Immature natural killer cell (primary cell): ENCODE results near the gene TADA3. TPM values are rescaled to one million over a fixed set of nuclear protein-coding genes. Genes with fewer than 3 reads are reported as not detected.
A peak's percentile ranks its signal among the peaks of the same experiment; 100 is the strongest.
"Not testable (repeated sequence)": the region's sequence is repeated elsewhere in the genome, so short reads cannot be mapped to it uniquely, and the experiment has no call there.

Source experiments
- DNase-seq, 3 donors: peaks; one replicate each; pipeline ENCODE4 v3.0.0; 2022; ENCODE audit warnings: mixed read lengths in 1 of 3
- H3K27ac Mint-ChIP-seq, 6 donors: one replicate each; pipeline ENCODE4 v1.8.0; 2020; ENCODE audit warnings: mixed read lengths in 6 of 6, mild to moderate bottlenecking in 5 of 6, inconsistent platforms in 4 of 6, moderate library complexity in 3 of 6
- H3K27me3 Mint-ChIP-seq, 3 donors: one replicate each; pipeline ENCODE4 v1.8.0; 2020 to 2021; ENCODE audit warnings: low read depth in 3 of 3, mild to moderate bottlenecking in 3 of 3, mixed read lengths in 3 of 3, moderate library complexity in 3 of 3, inconsistent platforms in 1 of 3
- H3K36me3 Mint-ChIP-seq, 3 donors: one replicate each; pipeline ENCODE4 v1.8.0; 2020; ENCODE audit warnings: mixed read lengths in 3 of 3, inconsistent platforms in 2 of 3, mild to moderate bottlenecking in 2 of 3
- H3K4me1 Mint-ChIP-seq, 2 donors: one replicate each; pipeline ENCODE4 v1.8.0; 2020; ENCODE audit warnings: inconsistent platforms in 2 of 2, mild to moderate bottlenecking in 2 of 2, mixed read lengths in 2 of 2, moderate library complexity in 1 of 2
- H3K4me3 Mint-ChIP-seq, 5 donors: one replicate each; pipeline ENCODE4 v1.8.0; 2020; ENCODE audit warnings: mild to moderate bottlenecking in 5 of 5, mixed read lengths in 5 of 5, inconsistent platforms in 3 of 5, moderate library complexity in 3 of 5
- H3K9me3 Mint-ChIP-seq, 6 donors: one replicate each; pipeline ENCODE4 v1.8.0; 2020; ENCODE audit warnings: mild to moderate bottlenecking in 6 of 6, mixed read lengths in 6 of 6, inconsistent platforms in 4 of 6, moderate library complexity in 3 of 6
- polyA plus RNA-seq, 3 donors: library from polyadenylated mRNA; unstranded; fragments of 300-500 nt; fragmentation: Illumina TruSeq; gene quantifications; one replicate each; pipeline ENCODE4 v1.2.3, GENCODE V29; 2021

TADA3 gene
- polyA plus RNA-seq, 3 donors from 2014 or later, result 58.1 to 121 (median 73.6) TPM

DNA sequence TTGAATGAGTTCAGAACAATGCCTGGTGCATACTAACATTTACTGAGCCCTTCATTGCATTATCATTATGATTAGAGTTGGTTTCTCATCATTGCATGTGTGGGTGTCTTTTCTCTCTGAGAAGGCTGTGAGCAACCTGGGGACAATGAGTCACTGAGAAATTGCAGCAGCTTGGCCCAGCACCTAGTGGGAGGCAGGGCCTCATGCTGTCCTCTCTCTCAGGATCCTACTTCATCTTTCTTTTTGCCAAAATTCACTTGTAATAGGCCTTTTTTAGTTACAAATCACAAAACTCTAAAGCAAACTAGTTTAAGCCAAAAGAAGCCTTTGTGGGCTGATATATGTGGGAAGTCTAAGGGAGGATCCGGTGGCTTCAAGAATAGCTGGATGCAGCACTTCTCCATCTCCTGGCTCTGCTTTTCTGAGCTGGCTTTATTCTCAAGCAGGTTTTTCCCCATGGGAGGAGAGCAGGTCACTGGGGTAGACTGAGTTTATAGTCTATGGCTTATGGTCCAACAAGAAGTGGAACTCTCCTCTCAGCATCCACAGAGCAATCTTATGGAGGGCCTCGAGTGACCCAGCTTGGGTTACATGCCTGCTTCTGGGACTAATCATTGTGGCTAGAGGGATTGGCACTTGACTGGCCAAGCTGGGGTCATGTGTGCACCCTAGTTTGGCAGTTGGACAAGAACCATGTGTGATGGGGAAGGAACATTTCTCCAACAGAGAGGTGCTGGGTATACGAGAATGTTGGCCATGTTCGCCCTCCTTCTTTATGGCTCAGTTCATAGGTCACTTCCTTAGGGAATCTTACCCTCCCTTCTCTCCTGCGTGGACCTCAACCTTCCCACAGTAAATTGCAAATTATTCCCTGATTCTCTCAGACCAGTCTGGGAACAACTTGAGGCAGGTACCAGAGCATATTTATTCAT is 13.9 kb downstream of the TADA3 start:
- Mint-ChIP-seq H3K4me3 (peak overlapping the region; percentile 27 to 69 (median 64)), H3K27ac (peak overlapping the region; percentile 47 to 96 (median 92)), H3K9me3 (no peaks in the 10 kb centered on the region), H3K4me1 (peaks cover 51 to 63% of the 10 kb centered on the region in 2 donors), H3K36me3 (peaks cover 0 to 15% (median 4%) of the 10 kb centered on the region in 3 donors), H3K27me3 (peaks cover 4 to 9% (median 6%) of the 10 kb centered on the region in 3 donors)
- DNase-seq, result no peak

DNA sequence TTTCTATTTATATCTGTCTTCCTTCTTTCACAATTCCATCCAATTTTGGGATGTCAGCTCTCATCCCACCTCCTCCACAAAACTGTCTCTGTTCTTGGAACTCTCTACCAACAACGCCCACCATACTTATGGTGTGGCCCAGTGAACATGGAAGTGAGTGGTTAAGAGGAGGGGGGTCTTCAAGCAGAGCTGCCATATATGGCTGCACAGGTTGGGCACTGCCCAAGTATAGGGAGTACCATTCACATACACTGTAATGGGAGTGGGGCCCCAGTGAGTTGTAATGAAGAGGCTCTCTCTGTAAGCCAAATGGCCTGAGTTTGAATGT is 14.6 kb downstream of the TADA3 start:
- no peak for DNase-seq
- Mint-ChIP-seq H3K27me3 (peaks cover 4 to 9% (median 6%) of the 10 kb centered on the region in 3 donors), H3K4me1 (peaks cover 49 to 59% of the 10 kb centered on the region in 2 donors), H3K4me3 (no peak overlapping the region), H3K27ac (no peak overlapping the region), H3K36me3 (peaks cover 0 to 9% (median 5%) of the 10 kb centered on the region in 3 donors), H3K9me3 (no peaks in the 10 kb centered on the region)

DNA sequence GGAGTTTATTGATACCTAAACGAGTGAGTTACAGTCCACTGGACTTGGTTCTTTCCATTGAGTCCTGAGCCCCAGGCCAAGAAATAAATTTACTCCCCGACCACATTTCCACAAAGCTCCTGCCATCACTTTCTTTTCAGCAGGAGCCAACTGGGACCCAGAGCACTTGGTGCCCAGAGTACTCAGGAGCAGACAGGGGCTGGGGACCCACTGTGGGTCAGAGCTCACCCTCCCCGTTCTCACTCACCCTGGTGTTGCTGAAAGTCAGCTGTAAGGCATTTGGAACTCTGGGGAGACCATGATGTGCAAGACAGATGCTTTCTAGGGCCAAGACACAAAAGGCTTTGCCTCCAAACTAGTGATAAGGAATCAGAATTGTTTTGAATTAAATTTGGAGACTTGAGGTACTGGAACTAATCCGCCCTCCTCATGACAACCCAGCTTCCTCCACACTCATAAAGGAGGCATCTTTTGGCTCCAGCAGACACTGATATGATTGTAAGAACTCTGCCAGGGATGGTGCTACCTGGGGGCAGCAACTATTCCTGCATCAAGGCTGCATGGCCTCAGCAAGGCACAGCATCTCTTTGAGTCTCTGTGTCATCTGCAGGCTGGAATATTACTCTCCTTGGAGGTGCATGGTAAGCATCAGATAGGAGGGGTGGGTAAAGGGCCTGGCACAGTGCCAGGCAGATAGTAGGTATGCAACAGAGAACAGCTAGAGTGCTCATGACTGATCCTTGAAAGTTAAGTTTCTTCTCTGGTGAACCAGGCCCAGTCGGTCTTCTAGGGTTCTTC is 15.2 kb downstream of the TADA3 start:
- peak overlapping the region in 2 of 6 donors; percentile 29 to 85 for H3K27ac Mint-ChIP-seq
- no peak for DNase-seq
- no peak overlapping the region for H3K4me3 Mint-ChIP-seq
- H3K36me3 Mint-ChIP-seq, result peaks cover 0 to 11% (median 4%) of the 10 kb centered on the region in 3 donors
- peaks cover 43 to 53% of the 10 kb centered on the region in 2 donors for H3K4me1 Mint-ChIP-seq
- H3K9me3 Mint-ChIP-seq, result no peaks in the 10 kb centered on the region
- peaks cover 4 to 9% (median 6%) of the 10 kb centered on the region in 3 donors for H3K27me3 Mint-ChIP-seq

DNA sequence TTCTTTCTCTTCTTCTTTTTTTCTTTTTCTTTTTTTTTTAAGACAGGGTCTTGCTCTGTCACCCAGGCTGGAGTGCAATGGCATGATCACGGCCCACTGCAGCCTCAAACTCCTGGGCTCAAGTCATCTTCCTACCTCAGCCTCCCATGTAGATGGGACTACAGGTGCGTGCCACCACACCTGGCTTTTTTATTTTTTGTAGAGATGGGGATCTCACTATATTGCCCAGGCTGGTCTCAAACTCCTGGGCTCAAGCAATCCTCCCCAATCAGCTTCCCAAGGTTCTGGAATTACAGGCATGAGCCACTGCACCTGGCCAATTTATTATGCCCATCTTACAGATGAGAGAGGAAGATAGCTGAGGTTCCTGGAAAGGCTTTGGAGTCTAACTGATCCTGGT is 21.3 kb downstream of the TADA3 start:
- DNase-seq, H3K27ac Mint-ChIP-seq, H3K9me3 Mint-ChIP-seq, H3K27me3 Mint-ChIP-seq: not testable (repeated sequence)
- peak overlapping the region; percentile 49 to 74 (median 72) for H3K4me3 Mint-ChIP-seq
- peaks cover 41 to 43% of the 10 kb centered on the region in 2 donors for H3K4me1 Mint-ChIP-seq
- H3K36me3 Mint-ChIP-seq, result peaks cover 0 to 12% (median 0%) of the 10 kb centered on the region in 3 donors

DNA sequence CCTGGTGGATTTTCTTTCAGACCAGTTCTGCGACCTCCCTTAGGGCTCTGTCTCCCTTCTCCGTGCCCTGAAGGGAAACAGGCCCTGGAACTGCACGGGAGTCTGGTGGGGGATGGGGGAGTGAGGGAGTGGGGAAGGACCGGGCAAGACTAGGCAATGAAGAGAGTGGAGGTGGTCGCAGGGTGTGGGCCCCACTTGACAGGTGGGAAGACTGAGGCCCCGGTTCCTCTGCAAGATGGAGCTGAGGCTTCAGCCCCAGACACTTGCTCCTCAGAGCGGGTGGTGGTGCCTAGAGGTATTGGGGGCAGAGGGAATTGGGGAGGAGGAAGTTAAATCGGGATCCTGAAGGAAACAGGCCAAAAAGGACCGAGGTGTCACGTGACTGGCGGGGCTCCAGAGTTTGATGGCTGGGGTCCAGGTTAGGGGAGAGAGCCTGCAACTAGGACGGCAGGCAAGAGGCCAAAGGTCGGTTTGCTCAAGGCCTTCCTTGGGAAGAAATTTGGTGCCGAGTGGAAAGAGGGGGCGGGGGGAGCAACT is 21.9 kb downstream of the TADA3 start:
- no peaks in the 10 kb centered on the region for H3K9me3 Mint-ChIP-seq
- peak overlapping the region in 2 of 6 donors; percentile 35 to 45 for H3K27ac Mint-ChIP-seq
- peaks cover 41 to 43% of the 10 kb centered on the region in 2 donors for H3K4me1 Mint-ChIP-seq
- no peaks in the 10 kb centered on the region for H3K27me3 Mint-ChIP-seq
- DNase-seq, result no peak
- peak overlapping the region; percentile 65 to 77 (median 74) for H3K4me3 Mint-ChIP-seq
- peaks cover 0 to 12% (median 0%) of the 10 kb centered on the region in 3 donors for H3K36me3 Mint-ChIP-seq

DNA sequence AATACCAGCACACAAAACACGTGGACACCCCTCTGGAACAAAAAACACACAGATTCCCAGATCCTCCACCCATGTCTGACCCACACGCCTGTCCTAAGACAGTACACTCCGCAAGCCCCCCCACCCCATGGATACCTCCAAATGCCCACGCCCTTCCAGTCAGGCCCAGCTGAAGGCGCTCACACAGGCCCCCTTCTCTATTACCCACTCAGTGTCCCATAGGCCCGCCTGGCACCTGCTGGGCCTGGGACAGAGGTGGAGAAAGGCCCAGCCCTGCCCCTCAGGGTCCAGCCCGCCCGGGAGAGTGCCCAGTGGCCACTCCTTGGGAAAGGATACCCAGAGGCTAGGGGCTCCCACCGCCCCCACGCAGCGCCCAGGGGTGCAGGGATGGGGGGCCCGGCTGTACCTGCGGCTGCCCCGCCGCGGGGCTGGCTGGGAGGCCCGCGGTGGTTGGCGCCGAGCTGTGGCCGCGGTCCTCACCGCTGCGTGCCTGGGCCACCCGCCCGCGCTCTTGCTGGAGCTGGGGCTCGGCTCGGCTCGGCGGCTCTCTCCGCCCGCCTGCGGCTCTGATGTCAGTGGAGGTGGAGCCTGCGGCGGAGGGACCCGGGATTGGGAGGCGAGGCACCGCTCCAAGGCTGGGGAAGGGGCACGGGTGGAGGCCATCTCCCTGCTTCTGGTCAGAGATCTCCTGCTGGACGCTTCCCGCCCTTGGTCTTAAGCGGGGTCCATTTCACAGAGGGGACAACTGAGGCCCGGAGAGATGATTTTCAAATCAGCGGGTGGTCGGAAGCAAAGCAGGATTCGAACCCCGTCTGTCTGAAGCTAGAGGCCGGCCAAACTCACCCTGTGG is 22.6 kb downstream of the TADA3 start, which contains the start of gene CAMK1:
Gene CAMK1, minus strand, starts transcription at position 522 of the 850 bp plus-strand sequence. CDS start 2,198 bp downstream, outside the sequence.
- Mint-ChIP-seq H3K9me3 (no peaks in the 10 kb centered on the region), H3K4me3 (peak within 1 kb of the TSS; percentile 75 to 85 (median 76)), H3K27ac (peak within 1 kb of the TSS in 5 of 6 donors; percentile 1 to 81 (median 72)), H3K27me3 (no peaks in the 10 kb centered on the region), H3K36me3 (peaks cover 0 to 15% (median 0%) of the 10 kb centered on the region in 3 donors), H3K4me1 (peaks cover 41 to 43% of the 10 kb centered on the region in 2 donors)
- peak; percentile 56 to 59 (median 56) for DNase-seq

DNA sequence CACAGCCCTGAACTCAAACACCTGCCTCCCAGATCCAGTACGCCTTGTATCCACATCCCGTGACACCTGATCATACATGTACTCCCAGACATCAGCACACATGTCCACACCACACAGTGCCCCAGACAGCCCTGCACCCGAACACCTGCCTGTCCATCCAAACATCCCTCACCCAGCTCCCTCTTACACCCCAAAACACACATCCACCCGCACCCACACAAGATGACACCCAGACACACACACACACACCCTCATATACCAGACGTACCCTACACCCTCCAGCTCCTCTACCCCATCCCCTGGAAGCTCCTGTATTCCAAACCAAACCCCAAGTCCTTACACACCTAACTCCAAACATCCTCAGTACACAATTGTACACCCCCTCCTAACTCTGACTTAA is 23.3 kb downstream of the TADA3 start:
- DNase-seq, result no peak
- Mint-ChIP-seq H3K27me3 (no peaks in the 10 kb centered on the region), H3K9me3 (no peaks in the 10 kb centered on the region), H3K36me3 (peaks cover 0 to 15% (median 0%) of the 10 kb centered on the region in 3 donors), H3K4me3 (peak overlapping the region; percentile 75 to 85 (median 76)), H3K4me1 (peaks cover 41 to 43% of the 10 kb centered on the region in 2 donors), H3K27ac (peak overlapping the region in 5 of 6 donors; percentile 1 to 81 (median 72))

DNA sequence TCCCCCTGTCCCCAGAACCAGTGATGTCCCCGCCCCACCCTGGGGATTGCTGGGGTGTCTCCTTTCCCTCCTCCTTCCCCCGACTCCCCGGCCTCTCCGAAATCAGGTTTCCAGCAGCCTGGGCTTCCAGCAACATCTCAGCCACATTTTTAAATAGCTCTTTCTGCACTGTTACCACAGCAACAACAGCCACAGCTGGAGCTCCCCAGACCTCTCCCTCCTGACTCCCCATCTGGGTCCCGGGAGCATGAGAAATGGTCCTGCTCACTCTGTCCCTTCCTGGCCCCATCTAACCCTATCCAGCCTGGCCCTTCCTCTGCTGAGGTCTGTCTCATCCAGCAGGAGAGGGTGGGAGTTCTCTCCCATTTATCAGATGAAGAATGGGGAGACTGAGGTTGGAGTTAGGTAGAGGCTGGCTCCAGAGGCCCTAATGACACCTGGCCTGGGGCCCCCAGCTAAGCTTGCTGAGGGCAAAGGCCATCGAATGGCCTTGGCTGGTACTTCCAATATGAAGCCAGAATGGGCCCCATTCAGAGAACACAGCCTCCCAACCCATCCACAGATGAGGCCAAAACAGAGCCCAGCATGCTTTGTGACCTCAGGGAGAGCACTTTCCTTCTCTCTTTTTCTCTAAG is 24.0 kb downstream of the TADA3 start:
- peak overlapping the region in 3 of 6 donors; percentile 35 to 64 (median 51) for H3K27ac Mint-ChIP-seq
- H3K4me1 Mint-ChIP-seq, result peaks cover 41 to 43% of the 10 kb centered on the region in 2 donors
- H3K36me3 Mint-ChIP-seq, result peaks cover 0 to 15% (median 0%) of the 10 kb centered on the region in 3 donors
- no peak for DNase-seq
- no peaks in the 10 kb centered on the region for H3K9me3 Mint-ChIP-seq
- no peaks in the 10 kb centered on the region for H3K27me3 Mint-ChIP-seq
- H3K4me3 Mint-ChIP-seq, result peak overlapping the region in 4 of 5 donors; percentile 23 to 76 (median 52)

DNA sequence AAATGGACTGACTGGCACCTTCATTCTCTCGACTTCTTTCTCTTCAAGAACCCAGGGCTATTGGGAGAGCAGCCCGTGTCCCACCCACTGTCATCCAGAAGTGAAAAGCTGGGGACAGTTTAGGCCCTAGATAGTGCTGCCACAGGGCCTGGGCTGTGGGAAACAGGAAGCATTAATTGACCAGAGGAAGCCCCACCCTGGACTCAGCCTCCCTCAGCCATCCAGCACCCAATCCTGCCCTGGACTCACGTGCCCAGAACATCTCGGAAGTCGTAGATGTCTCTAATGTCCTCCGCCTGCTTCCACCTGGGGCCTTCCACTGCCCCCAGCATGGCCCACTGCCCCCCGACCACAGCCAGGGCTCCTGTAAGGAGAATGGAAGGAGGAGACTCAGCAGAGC is 24.9 kb downstream of the TADA3 start:
- H3K27ac Mint-ChIP-seq, result peak overlapping the region; percentile 31 to 64 (median 53)
- peaks cover 41 to 43% of the 10 kb centered on the region in 2 donors for H3K4me1 Mint-ChIP-seq
- no peaks in the 10 kb centered on the region for H3K27me3 Mint-ChIP-seq
- peak overlapping the region in 4 of 5 donors; percentile 5 to 26 (median 18) for H3K4me3 Mint-ChIP-seq
- H3K36me3 Mint-ChIP-seq, result peaks cover 0 to 12% (median 0%) of the 10 kb centered on the region in 3 donors
- H3K9me3 Mint-ChIP-seq, result no peaks in the 10 kb centered on the region
- DNase-seq, result no peak

DNA sequence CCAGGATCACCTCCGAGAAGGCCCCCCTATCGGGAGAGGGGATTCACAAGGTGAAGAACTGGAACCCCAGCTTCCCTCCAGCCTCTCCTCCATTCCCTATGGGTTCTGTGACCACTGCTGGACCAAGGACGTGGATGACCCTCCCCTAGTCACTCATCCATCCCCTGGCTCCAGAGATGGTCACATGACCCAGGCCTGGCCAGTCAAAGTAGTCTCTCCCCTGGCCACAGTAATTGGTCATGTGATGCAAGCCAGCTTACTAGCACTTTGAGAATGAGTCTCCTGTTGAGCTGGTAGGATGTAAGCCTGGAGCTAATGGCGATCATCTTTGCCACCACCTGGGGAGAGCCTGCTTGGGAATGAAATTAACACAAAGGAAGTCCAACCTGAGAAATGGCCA is 26.4 kb downstream of the TADA3 start:
- peak overlapping the region in 1 of 6 donors; percentile 29 for H3K27ac Mint-ChIP-seq

DNA sequence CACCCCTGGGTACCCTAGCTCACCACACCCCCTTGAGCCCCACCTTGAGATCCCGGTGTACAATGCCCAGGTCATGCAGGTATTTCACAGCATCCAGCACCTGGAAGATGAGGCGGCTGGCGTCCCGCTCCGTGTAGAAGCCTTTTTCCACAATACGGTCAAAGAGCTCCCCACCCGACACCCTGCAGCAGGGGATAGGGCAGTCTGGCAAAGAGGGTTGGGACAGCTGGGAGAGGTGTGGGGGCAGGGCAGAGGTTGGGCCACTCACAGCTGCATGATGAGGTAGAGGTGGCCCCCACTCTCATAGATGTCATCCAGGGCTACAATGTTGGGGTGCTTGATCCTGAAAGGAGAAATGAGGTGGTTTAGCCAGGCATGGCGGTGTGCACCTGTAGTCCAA is 29.4 kb downstream of the TADA3 start:
- H3K27me3 Mint-ChIP-seq, result peaks cover 0 to 2% (median 0%) of the 10 kb centered on the region in 3 donors
- H3K9me3 Mint-ChIP-seq, result no peaks in the 10 kb centered on the region
- H3K4me3 Mint-ChIP-seq, result no peak overlapping the region
- peaks cover 13 to 19% of the 10 kb centered on the region in 2 donors for H3K4me1 Mint-ChIP-seq
- H3K27ac Mint-ChIP-seq, result no peak overlapping the region
- peaks cover 13 to 24% (median 22%) of the 10 kb centered on the region in 3 donors for H3K36me3 Mint-ChIP-seq
- no peak for DNase-seq

More for the DNA sequence above, 26.4 kb downstream of the TADA3 start:
- Mint-ChIP-seq H3K9me3 (no peaks in the 10 kb centered on the region), H3K4me3 (no peak overlapping the region), H3K27me3 (no peaks in the 10 kb centered on the region), H3K36me3 (peaks cover 0 to 8% (median 3%) of the 10 kb centered on the region in 3 donors), H3K4me1 (peaks cover 40% of the 10 kb centered on the region in 2 donors)
- DNase-seq, result no peak

DNA sequence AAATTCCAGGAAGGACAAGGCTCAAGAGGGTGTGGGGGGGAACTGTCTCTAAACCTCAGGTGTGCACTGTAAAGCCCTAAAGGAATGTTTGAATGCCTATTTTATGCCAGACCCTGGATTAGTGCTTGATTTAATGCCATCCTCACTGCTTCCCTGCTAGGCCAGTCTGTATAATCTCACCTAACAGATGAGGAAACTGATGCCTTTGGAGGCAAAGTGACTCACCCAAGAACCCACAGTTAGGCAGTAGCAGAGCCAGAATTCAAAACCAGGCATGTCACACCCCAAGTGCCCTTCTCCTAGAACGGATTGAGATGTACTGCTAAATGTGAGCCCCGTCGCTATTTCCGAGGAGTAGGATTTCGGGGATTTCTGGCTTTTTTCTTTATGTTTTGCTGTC is 30.4 kb downstream of the TADA3 start:
- Mint-ChIP-seq H3K4me3 (no peak overlapping the region), H3K4me1 (peaks cover 4 to 10% of the 10 kb centered on the region in 2 donors), H3K9me3 (no peaks in the 10 kb centered on the region), H3K27me3 (peaks cover 0 to 2% (median 0%) of the 10 kb centered on the region in 3 donors), H3K27ac (peak overlapping the region in 1 of 6 donors; percentile 60), H3K36me3 (peaks cover 13 to 27% (median 21%) of the 10 kb centered on the region in 3 donors)
- DNase-seq, result no peak
